H1 (cell line): ENCODE data around the gene NCKIPSD. TPM values are rescaled to one million over a fixed set of nuclear protein-coding genes. Genes with fewer than 3 reads are reported as not detected.

Source experiments
- CTCF ChIA-PET: fragments of 300-600 bp; sonication (Branson Sonifier 250); formaldehyde crosslinking; loops from one replicate; lab custom pipeline; 2021; ENCODE audit not compliant: partially characterized antibody; lab: Charles Lee
- POLR2A ChIA-PET: fragments of 300-600 bp; sonication (Branson Sonifier 250); formaldehyde crosslinking; loops from one replicate; lab custom pipeline; 2021; ENCODE audit warnings: inconsistent platforms; ENCODE audit not compliant: partially characterized antibody; lab: Charles Lee
- DNase-seq, 2 experiments: peaks; one replicate each; pipeline versions ENCODE4 v3.0.0 to v3.0.0-alpha.2; 2010 to 2022; ENCODE audit warnings: low spot score in 2 of 2, low read depth in 1 of 2, mixed read lengths in 1 of 2
- FAIRE-seq: peaks from 2 replicates; lab custom pipeline; 2011; peaks lifted over from hg19 to GRCh38; lab: Jason Lieb, UNC
- H2AFZ ChIP-seq: 2 replicates; pipeline ENCODE4 v1.8.1; 2012; ENCODE audit warnings: low read length, inconsistent platforms
- H2AK5ac ChIP-seq: 2 replicates; pipeline ENCODE4 v1.6.1; 2013; ENCODE audit warnings: low read depth, low read length
- H2BK120ac ChIP-seq: replicated peaks from 2 replicates; pipeline ENCODE3; 2013; ENCODE audit warnings: low read depth, low read length, inconsistent platforms
- H2BK12ac ChIP-seq: 2 replicates; pipeline ENCODE4 v1.6.1; 2013; ENCODE audit warnings: low read depth, low read length
- H2BK15ac ChIP-seq: 2 replicates; pipeline ENCODE4 v1.6.1; 2013; ENCODE audit warnings: low read length
- H2BK20ac ChIP-seq: 2 replicates; pipeline ENCODE4 v1.6.1; 2013; ENCODE audit warnings: low read length
- H2BK5ac ChIP-seq: 2 replicates; pipeline ENCODE4 v1.6.1; 2013; ENCODE audit warnings: low read depth, low read length
- H3K14ac ChIP-seq: 2 replicates; pipeline ENCODE4 v1.6.1; 2013; ENCODE audit warnings: inconsistent platforms; ENCODE audit not compliant: insufficient read length
- H3K18ac ChIP-seq: 2 replicates; pipeline ENCODE4 v1.6.1; 2013; ENCODE audit warnings: low read length; ENCODE audit errors: extremely low read depth
- H3K23ac ChIP-seq: 2 replicates; pipeline ENCODE4 v1.6.1; 2013; ENCODE audit warnings: inconsistent platforms; ENCODE audit not compliant: insufficient read length
- H3K23me2 ChIP-seq: 2 replicates; pipeline ENCODE4 v1.6.1; 2013; ENCODE audit warnings: low read depth, low read length
- H3K27ac ChIP-seq: 2 replicates; pipeline ENCODE4 v1.6.1; 2011; ENCODE audit warnings: low read depth, low read length, inconsistent platforms
- H3K27me3 ChIP-seq, 4 experiments: replicated peaks in 1 of 4; 1 replicate in 1 of 4; 2 replicates in 3 of 4; pipeline versions ENCODE4 v1.6.1 to v1.8.1; 2011 to 2013; ENCODE audit warnings: low read length in 3 of 4, mild to moderate bottlenecking in 3 of 4, inconsistent platforms in 2 of 4, mixed read lengths in 2 of 4, moderate library complexity in 1 of 4; ENCODE audit not compliant: control insufficient read depth in 3 of 4, insufficient read depth in 3 of 4; ENCODE audit errors: extremely low read depth in 1 of 4
- H3K36me3 ChIP-seq, 4 experiments: 2 replicates each; pipeline versions ENCODE4 v1.6.1 to v1.8.1; 2011 to 2013; ENCODE audit warnings: mild to moderate bottlenecking in 4 of 4, low read length in 3 of 4, moderate library complexity in 2 of 4, control low read depth in 1 of 4, inconsistent platforms in 1 of 4; ENCODE audit not compliant: insufficient read depth in 4 of 4, control insufficient read depth in 2 of 4
- H3K4ac ChIP-seq: replicated peaks from 2 replicates; pipeline ENCODE3; 2013; ENCODE audit warnings: low read length, low read depth, mixed read lengths, inconsistent platforms; ENCODE audit not compliant: insufficient read length
- H3K4me1 ChIP-seq, 4 experiments: replicated peaks in 1 of 4; 1 replicate in 1 of 4; 2 replicates in 3 of 4; pipeline versions ENCODE4 v1.6.1 to v1.8.1; 2011 to 2013; ENCODE audit warnings: low read length in 3 of 4, inconsistent platforms in 2 of 4, mixed read lengths in 1 of 4; ENCODE audit not compliant: insufficient read depth in 4 of 4, control insufficient read depth in 3 of 4
- H3K4me2 ChIP-seq, 2 experiments: 2 replicates each; pipeline versions ENCODE4 v1.6.1 to v1.8.1; 2011 to 2013; ENCODE audit warnings: low read depth in 2 of 2, low read length in 2 of 2, control low read depth in 1 of 2, inconsistent platforms in 1 of 2, mild to moderate bottlenecking in 1 of 2; ENCODE audit not compliant: insufficient read depth in 1 of 2
- H3K4me3 ChIP-seq, 4 experiments: fragments of 200-600, 300-600 bp in 1 of 4; sonication (generic), shearing (Covaris generic), sonication (Bioruptor Twin) in 1 of 4; 2 replicates each; pipeline versions ENCODE4 v1.5.1 to v1.8.1; 2011 to 2016; ENCODE audit warnings: low read length in 4 of 4, low read depth in 3 of 4, control low read depth in 2 of 4, inconsistent platforms in 2 of 4, mild to moderate bottlenecking in 2 of 4, mixed read lengths in 1 of 4, moderate library complexity in 1 of 4; ENCODE audit not compliant: insufficient read depth in 2 of 4; ENCODE audit errors: extremely low read depth in 1 of 4
- H3K56ac ChIP-seq: replicated peaks from 2 replicates; pipeline ENCODE3; 2013; ENCODE audit warnings: low read depth, mild to moderate bottlenecking, mixed read lengths, low read length, inconsistent platforms; ENCODE audit not compliant: insufficient read length
- H3K79me1 ChIP-seq: 2 replicates; pipeline ENCODE4 v1.6.1; 2013; ENCODE audit warnings: low read depth, low read length, control low read depth
- H3K79me2 ChIP-seq, 2 experiments: 2 replicates each; pipeline versions ENCODE4 v1.6.1 to v1.8.1; 2012 to 2013; ENCODE audit warnings: low read length in 2 of 2, mild to moderate bottlenecking in 2 of 2, inconsistent platforms in 1 of 2; ENCODE audit not compliant: insufficient read depth in 2 of 2, control insufficient read depth in 1 of 2
- H3K9ac ChIP-seq, 4 experiments: replicated peaks in 1 of 4; 1 replicate in 1 of 4; 2 replicates in 3 of 4; pipeline versions ENCODE4 v1.6.1 to v1.8.1; 2011 to 2013; ENCODE audit warnings: low read depth in 3 of 4, low read length in 3 of 4, control low read depth in 2 of 4, mild to moderate bottlenecking in 2 of 4, moderate library complexity in 2 of 4, inconsistent platforms in 1 of 4; ENCODE audit errors: extremely low read depth in 1 of 4
- H3K9me3 ChIP-seq, 2 experiments: 2 replicates each; pipeline versions ENCODE4 v1.6.1 to v1.8.1; 2012 to 2013; ENCODE audit warnings: mild to moderate bottlenecking in 2 of 2, moderate library complexity in 2 of 2, control low read depth in 1 of 2, inconsistent platforms in 1 of 2, low read depth in 1 of 2, low read length in 1 of 2, mixed read lengths in 1 of 2; ENCODE audit not compliant: insufficient read depth in 2 of 2
- H4K20me1 ChIP-seq, 2 experiments: replicated peaks in 1 of 2; 2 replicates each; pipeline versions ENCODE3 to v1.8.1; 2011 to 2013; ENCODE audit warnings: inconsistent platforms in 2 of 2, low read length in 2 of 2, mild to moderate bottlenecking in 1 of 2; ENCODE audit not compliant: insufficient read depth in 2 of 2, control insufficient read depth in 1 of 2
- H4K5ac ChIP-seq: 2 replicates; pipeline ENCODE4 v1.6.1; 2013; ENCODE audit warnings: low read length, low read depth, mixed read lengths, inconsistent platforms; ENCODE audit not compliant: insufficient read length
- H4K8ac ChIP-seq: 2 replicates; pipeline ENCODE4 v1.8.0; 2013; ENCODE audit warnings: mild to moderate bottlenecking, moderate library complexity, low read length, inconsistent platforms; ENCODE audit not compliant: insufficient read depth; ENCODE audit errors: extremely low read depth
- H4K91ac ChIP-seq: replicated peaks from 2 replicates; pipeline ENCODE3; 2013; ENCODE audit warnings: low read length, mixed read lengths, inconsistent platforms; ENCODE audit not compliant: insufficient read length
- JUN ChIP-seq: IDR thresholded peaks from 2 replicates; pipeline ENCODE4 v1.6.1; 2011; ENCODE audit warnings: low read depth, mild to moderate bottlenecking, improper control_type of control experiment, low read length
- KDM4A ChIP-seq: IDR thresholded peaks from one replicate; pipeline ENCODE4 v1.7.1; 2012; ENCODE audit warnings: low read depth, mild to moderate bottlenecking, moderate library complexity, low read length, inconsistent platforms; ENCODE audit not compliant: severe bottlenecking
- TAF7 ChIP-seq: optimal IDR thresholded peaks from 2 replicates; pipeline ENCODE3; 2011; ENCODE audit warnings: low read depth, mild to moderate bottlenecking, inconsistent platforms, low read length, moderate library complexity, borderline replicate concordance
- WGBS, 2 experiments: shearing (Covaris generic) in 1 of 2; methylation state at CpG; one replicate each; pipeline versions ENCODE4 v1.1.6 to v1.1.7; 2013 to 2015; ENCODE audit warnings: low lambda C conversion rate in 2 of 2, mixed read lengths in 2 of 2, inconsistent platforms in 1 of 2, low coverage in 1 of 2, missing lambda C conversion rate in 1 of 2; ENCODE audit not compliant: insufficient replicate concordance in 2 of 2, insufficient coverage in 1 of 2, insufficient read length in 1 of 2; ENCODE audit errors: extremely low coverage in 1 of 2, missing lambda C conversion rate in 1 of 2; 5-methylcytosine and 5-hydroxymethylcytosine counted together
- polyA plus RNA-seq, 7 experiments: library from polyadenylated mRNA; depleted of rRNA in 3 of 7; stranded (reverse) in 5 of 7; unstranded in 2 of 7; fragments of >200 nt in 5 of 7; fragments of 200-250 nt in 2 of 7; gene quantifications; 1 replicate in 5 of 7; 2 replicates in 1 of 7; 4 replicates in 1 of 7; pipeline versions ENCODE4 v1.2.1 to v1.2.3, GENCODE V29; 2011 to 2013; ENCODE audit warnings: missing spikeins in 2 of 7, mixed read lengths in 2 of 7
- total RNA-seq: library from RNA; stranded (reverse); fragmentation: NEBNext Ultra II Directional; extraction: Animal tissue kit (Norgen Biotek cat#: 25700); gene quantifications from 2 replicates; pipeline ENCODE4 v1.2.1, GENCODE V29; 2021
- TF ChIP-seq, protein P1 (sequence below): IDR thresholded peaks from 2 replicates; pipeline ENCODE4 v1.6.1; 2012; ENCODE audit warnings: low read length, inconsistent platforms

NCKIPSD gene
- total and polyA plus RNA-seq, 2 of the 8 experiments (the other 6 are each of a cell fraction or from before 2014, with no cell fraction given) = 34.7 to 91.8 TPM

DNA sequence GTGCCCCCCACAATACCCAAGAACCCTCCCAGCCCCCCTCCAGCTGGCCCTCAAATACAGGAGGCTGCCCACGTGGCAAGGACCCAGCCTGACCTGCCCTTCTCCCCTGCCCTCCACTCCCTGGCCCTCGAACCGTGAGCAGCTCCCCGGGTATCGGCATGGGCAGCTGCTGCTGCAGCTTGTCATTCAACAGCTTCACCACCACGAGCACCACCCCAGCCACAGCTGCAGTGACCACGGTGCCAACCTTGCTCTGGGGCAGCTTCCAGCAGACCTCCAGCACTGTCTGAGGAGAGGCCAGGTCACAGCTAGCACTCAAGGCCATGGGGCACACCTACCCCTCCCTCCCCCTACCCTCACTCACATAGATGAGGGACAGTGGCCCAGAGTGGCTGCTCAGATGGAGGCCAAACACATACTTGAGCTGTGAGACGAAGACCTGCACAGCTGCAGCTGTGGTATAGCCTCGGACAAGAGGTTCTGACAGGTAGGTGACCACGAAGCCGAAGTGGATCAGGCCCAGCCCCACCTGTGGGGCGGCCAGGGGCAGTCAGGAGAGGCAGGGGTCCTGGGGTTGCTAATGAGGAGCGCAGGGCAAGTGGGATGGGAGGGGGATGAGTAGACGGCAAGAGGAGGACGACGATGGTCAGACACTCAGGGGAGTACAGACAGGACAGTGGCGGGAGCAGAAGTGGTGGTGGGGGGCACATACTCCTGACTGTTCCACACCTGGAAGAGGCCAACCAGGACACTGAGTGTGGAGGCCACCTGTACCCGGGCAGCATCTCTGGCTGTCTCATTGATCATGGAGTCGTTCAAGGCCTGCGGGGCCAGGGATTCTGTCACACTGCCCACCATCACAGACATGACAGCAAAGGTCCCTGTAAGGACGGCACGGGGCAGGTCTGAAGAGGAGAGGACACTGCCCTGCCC is 53.9 kb downstream of the NCKIPSD start:
- Histone ChIP-seq H3K4me3 (no peak overlapping the region), H3K9me3 (no peaks in the 10 kb centered on the region), H2BK120ac (no peak overlapping the region), H2BK12ac (no peak overlapping the region), H3K9ac (no peak overlapping the region), H3K4ac (no peak overlapping the region), H3K23ac (no peak overlapping the region), H2BK15ac (no peak overlapping the region), H4K5ac (no peak overlapping the region), H3K56ac (no peak overlapping the region), H4K20me1 (peaks cover 6 to 29% of the 10 kb centered on the region in 2 experiments), H4K91ac (no peak overlapping the region), H3K36me3 (peaks cover 20 to 43% (median 34%) of the 10 kb centered on the region in 4 experiments), H3K14ac (no peak overlapping the region), H2BK20ac (no peak overlapping the region), H3K79me1 (peaks cover 7% of the 10 kb centered on the region), H2BK5ac (no peak overlapping the region), H2AK5ac (no peak overlapping the region), H3K79me2 (peaks cover 0 to 9% of the 10 kb centered on the region in 2 experiments; a peak in 1 of 4 replicates), H3K27me3 (no peaks in the 10 kb centered on the region; a peak in 1 of 7 replicates), H3K4me1 (peaks cover 3 to 6% (median 5%) of the 10 kb centered on the region in 4 experiments), H3K18ac (no peak overlapping the region), H2AFZ (no peak overlapping the region), H3K27ac (no peak overlapping the region), H4K8ac (no peak overlapping the region), H3K23me2 (peaks cover 4% of the 10 kb centered on the region; the same call in 1 of the 2 replicates), H3K4me2 (no peak overlapping the region)
- WGBS, 2 experiments = 96% methylated on average over 21 of the region's 22 CpGs; no CpG with 5 or more reads in 1 of the 2 experiments
- CTCF ChIA-PET = interaction anchor here (0.9 to 5.8 kb wide), 5 partner anchors 11 to 72 kb away, joined by 3 to 45 read pairs (median 3); partner anchors contain the start of genes NCKIPSD, PFKFB4 and TMEM89
- TF ChIP-seq KDM4A (no peak), JUN (no peak), TAF7 (no peak)
- TF ChIP-seq, protein P1, sequence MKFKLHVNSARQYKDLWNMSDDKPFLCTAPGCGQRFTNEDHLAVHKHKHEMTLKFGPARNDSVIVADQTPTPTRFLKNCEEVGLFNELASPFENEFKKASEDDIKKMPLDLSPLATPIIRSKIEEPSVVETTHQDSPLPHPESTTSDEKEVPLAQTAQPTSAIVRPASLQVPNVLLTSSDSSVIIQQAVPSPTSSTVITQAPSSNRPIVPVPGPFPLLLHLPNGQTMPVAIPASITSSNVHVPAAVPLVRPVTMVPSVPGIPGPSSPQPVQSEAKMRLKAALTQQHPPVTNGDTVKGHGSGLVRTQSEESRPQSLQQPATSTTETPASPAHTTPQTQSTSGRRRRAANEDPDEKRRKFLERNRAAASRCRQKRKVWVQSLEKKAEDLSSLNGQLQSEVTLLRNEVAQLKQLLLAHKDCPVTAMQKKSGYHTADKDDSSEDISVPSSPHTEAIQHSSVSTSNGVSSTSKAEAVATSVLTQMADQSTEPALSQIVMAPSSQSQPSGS = no peak
- FAIRE-seq (no peak), DNase-seq (no peak)
- POLR2A ChIA-PET = interaction anchor here (1.0 to 6.5 kb wide), 5 partner anchors 8 to 287 kb away, joined by 3 to 71 read pairs (median 3); partner anchors contain the start of genes ARIH2 and TMEM89
